ENCODE results near the gene MAT1A.

Gene MAT1A

GRCh38 chr10:80281784-80282765, 7.4 kb downstream of the MAT1A start:
- Histone ChIP-seq H3K4me3 (ENCODE audit: low read depth in 1 of 2, low read length in 1 of 2) (no peak overlapping the region), H3K27me3 (no peaks in the 10 kb centered on the region), H3K27ac (no peak overlapping the region), H3K36me3 (no peaks in the 10 kb centered on the region), H3K9me3 (no peaks in the 10 kb centered on the region), H3K4me1 (ENCODE audit: control insufficient read depth in 1 of 2, insufficient read depth in 1 of 2, low read depth in 1 of 2, low read length in 1 of 2) (no peaks in the 10 kb centered on the region)
- TF ChIP-seq, protein P1, sequence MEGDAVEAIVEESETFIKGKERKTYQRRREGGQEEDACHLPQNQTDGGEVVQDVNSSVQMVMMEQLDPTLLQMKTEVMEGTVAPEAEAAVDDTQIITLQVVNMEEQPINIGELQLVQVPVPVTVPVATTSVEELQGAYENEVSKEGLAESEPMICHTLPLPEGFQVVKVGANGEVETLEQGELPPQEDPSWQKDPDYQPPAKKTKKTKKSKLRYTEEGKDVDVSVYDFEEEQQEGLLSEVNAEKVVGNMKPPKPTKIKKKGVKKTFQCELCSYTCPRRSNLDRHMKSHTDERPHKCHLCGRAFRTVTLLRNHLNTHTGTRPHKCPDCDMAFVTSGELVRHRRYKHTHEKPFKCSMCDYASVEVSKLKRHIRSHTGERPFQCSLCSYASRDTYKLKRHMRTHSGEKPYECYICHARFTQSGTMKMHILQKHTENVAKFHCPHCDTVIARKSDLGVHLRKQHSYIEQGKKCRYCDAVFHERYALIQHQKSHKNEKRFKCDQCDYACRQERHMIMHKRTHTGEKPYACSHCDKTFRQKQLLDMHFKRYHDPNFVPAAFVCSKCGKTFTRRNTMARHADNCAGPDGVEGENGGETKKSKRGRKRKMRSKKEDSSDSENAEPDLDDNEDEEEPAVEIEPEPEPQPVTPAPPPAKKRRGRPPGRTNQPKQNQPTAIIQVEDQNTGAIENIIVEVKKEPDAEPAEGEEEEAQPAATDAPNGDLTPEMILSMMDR (IDR thresholded peaks at IDR 0.05) = no peak

DNA sequence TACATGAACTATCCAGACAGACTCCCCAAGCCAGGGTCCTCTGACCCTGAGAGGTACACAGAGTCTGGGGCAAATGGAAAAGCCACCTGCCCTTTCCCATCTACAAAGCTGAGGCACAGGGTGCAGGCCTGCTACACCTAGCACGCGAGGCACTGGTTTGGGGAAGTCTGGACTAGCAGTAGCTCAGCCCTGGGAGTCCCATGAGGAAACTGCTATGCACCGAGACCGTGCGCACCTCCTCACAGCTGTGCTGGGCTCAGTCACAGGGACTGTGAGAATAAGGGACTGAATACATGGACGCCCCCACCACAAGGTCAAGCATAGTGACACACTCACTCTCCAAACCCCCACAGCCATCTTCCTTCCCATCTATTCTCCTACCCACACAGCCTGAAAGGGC, 8.2 kb downstream of the MAT1A start:
- no peaks in the 10 kb centered on the region for H3K36me3 ChIP-seq
- no peaks in the 10 kb centered on the region for H3K9me3 ChIP-seq
- H3K27me3 ChIP-seq = no peaks in the 10 kb centered on the region
- no peak overlapping the region for H3K27ac ChIP-seq
- H3K4me1 ChIP-seq (ENCODE audit: control insufficient read depth in 1 of 2, insufficient read depth in 1 of 2, low read depth in 1 of 2, low read length in 1 of 2) = no peaks in the 10 kb centered on the region
- TF ChIP-seq, protein P1 (IDR thresholded peaks at IDR 0.05) = no peak
- no peak overlapping the region for H3K4me3 ChIP-seq (ENCODE audit: low read depth in 1 of 2, low read length in 1 of 2)

DNA sequence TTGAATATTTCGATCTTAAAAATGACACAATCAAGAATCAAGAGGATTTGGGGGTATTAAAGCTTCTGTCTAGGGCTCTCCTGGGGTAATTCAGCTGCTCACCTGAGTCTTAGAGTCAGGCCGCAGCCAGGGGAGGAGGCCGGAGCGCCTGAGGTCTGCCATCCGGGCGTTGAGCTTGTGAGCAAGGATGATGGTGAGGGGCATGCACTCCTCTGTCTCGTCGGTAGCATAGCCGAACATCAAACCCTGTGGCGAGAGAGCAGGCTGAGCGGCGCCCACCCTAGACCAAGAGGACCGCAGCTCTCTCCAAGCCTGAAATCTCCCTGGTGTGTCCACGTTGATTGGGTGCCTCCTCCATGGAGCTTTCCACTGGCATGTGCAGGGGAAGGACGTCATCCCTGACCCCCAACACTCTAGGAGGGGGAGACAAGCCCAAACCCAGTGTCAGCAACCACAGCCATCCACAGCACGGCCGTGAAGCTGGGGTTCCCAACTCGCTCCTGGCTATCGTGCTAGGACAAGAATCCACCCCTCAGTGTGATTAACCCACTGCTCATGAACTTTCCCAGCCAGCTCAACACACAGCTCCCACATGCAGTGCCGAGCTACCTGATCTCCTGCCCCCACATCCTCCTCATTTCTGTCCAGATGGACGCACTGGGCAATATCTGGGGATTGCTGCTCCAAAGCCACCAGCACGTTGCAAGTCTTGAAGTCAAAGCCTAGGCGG, 9.2 kb downstream of the MAT1A start:
- Histone ChIP-seq H3K27me3 (no peaks in the 10 kb centered on the region), H3K27ac (no peak overlapping the region), H3K4me1 (ENCODE audit: control insufficient read depth in 1 of 2, insufficient read depth in 1 of 2, low read depth in 1 of 2, low read length in 1 of 2) (no peaks in the 10 kb centered on the region), H3K9me3 (no peaks in the 10 kb centered on the region), H3K36me3 (no peaks in the 10 kb centered on the region), H3K4me3 (ENCODE audit: low read depth in 1 of 2, low read length in 1 of 2) (no peak overlapping the region)
- TF ChIP-seq, protein P1 (IDR thresholded peaks at IDR 0.05) = no peak

GRCh38 chr10:80279146-80279545, 10.3 kb downstream of the MAT1A start:
- H3K27me3 ChIP-seq = no peaks in the 10 kb centered on the region
- no peaks in the 10 kb centered on the region for H3K36me3 ChIP-seq
- no peak overlapping the region for H3K4me3 ChIP-seq (ENCODE audit: low read depth in 1 of 2, low read length in 1 of 2)
- no peak overlapping the region for H3K27ac ChIP-seq
- TF ChIP-seq, protein P1 (IDR thresholded peaks at IDR 0.05) = no peak
- H3K9me3 ChIP-seq = no peaks in the 10 kb centered on the region
- H3K4me1 ChIP-seq (ENCODE audit: control insufficient read depth in 1 of 2, insufficient read depth in 1 of 2, low read depth in 1 of 2, low read length in 1 of 2) = no peaks in the 10 kb centered on the region

DNA sequence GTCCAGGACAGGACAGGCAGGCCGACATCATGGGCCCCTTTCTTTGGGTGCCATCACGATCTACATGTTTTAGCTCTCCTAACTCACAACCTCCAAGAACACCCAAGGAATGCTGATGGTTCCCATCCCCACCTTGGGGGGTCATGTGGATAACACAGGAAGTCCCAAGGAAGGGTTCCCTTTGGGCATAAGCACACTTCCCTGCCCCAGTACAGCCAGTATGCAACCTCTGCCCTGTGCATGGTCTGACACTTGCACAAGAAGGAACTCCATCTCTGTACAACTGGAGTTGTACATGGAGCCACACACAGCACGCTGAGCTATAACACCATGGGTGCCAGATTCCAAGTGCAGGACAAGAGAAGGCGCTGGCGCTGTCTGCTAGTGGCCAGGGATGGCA, 11.0 kb downstream of the MAT1A start:
- Histone ChIP-seq H3K27me3 (no peaks in the 10 kb centered on the region), H3K36me3 (no peaks in the 10 kb centered on the region), H3K4me1 (ENCODE audit: control insufficient read depth in 1 of 2, insufficient read depth in 1 of 2, low read depth in 1 of 2, low read length in 1 of 2) (no peaks in the 10 kb centered on the region), H3K9me3 (no peaks in the 10 kb centered on the region), H3K27ac (no peak overlapping the region), H3K4me3 (ENCODE audit: low read depth in 1 of 2, low read length in 1 of 2) (no peak overlapping the region)
- TF ChIP-seq, protein P1 (IDR thresholded peaks at IDR 0.05) = no peak

Measured in neutrophil (primary cell).